GM12878 (cell line): Measurements from ENCODE around the gene ANKRD23. TPM values are rescaled to one million over a fixed set of nuclear protein-coding genes. Genes with fewer than 3 reads are reported as not detected.

Experiments
- ATF2 ChIP-seq: IDR thresholded peaks from 2 replicates; pipeline ENCODE4 v1.6.1; 2012; ENCODE audit warnings: low read length, inconsistent platforms
- ATF7 ChIP-seq: fragments of 450-650 bp; IDR thresholded peaks from 2 replicates; pipeline ENCODE4 v1.6.1; 2016; ENCODE audit warnings: low read depth, mild to moderate bottlenecking
- BACH1 ChIP-seq: fragments of 450-650 bp; IDR thresholded peaks from 2 replicates; pipeline ENCODE4 v1.6.1; 2017; ENCODE audit warnings: mild to moderate bottlenecking, borderline replicate concordance
- BCL11A ChIP-seq: IDR thresholded peaks from 2 replicates; pipeline ENCODE4 v1.6.1; 2011; ENCODE audit warnings: low read depth, low read length
- CREB1 ChIP-seq: IDR thresholded peaks from 2 replicates; pipeline ENCODE4 v1.6.1; 2012; ENCODE audit warnings: low read depth, mild to moderate bottlenecking, inconsistent platforms
- E2F4 ChIP-seq: IDR thresholded peaks from 2 replicates; pipeline ENCODE4 v1.6.1; 2012; ENCODE audit warnings: low read depth, low read length, improper control_type of control experiment
- EED ChIP-seq: sonication (generic); IDR thresholded peaks from 2 replicates; pipeline ENCODE4 v1.6.1; 2016; ENCODE audit warnings: antibody characterized with exemption, low read depth
- ESRRA ChIP-seq: IDR thresholded peaks from 2 replicates; pipeline ENCODE4 v1.6.1; 2012; ENCODE audit warnings: mild to moderate bottlenecking, low read length, improper control_type of control experiment
- ETV6 ChIP-seq, 2 experiments: fragments of 450-650 bp in 1 of 2; IDR thresholded peaks in 1 of 2; conservative IDR thresholded peaks in 1 of 2; 2 replicates each; pipeline ENCODE4 v1.6.1; 2014; ENCODE audit warnings: antibody characterized with exemption in 1 of 2, borderline replicate concordance in 1 of 2, low read depth in 1 of 2, mild to moderate bottlenecking in 1 of 2, moderate library complexity in 1 of 2
- HDGF ChIP-seq: fragments of 450-650 bp; IDR thresholded peaks from 2 replicates; pipeline ENCODE4 v1.6.1; 2016; ENCODE audit warnings: antibody characterized with exemption
- IKZF2 ChIP-seq, 2 experiments: fragments of 450-650 bp; IDR thresholded peaks; 2 replicates each; pipeline ENCODE4 v1.6.1; 2017; ENCODE audit warnings: mild to moderate bottlenecking in 2 of 2, moderate library complexity in 2 of 2
- JUND ChIP-seq: IDR thresholded peaks from 2 replicates; pipeline ENCODE4 v1.6.1; 2012; ENCODE audit warnings: low read depth, mild to moderate bottlenecking, low read length, improper control_type of control experiment, moderate library complexity
- KDM1A ChIP-seq: fragments of 200-600 bp; sonication (generic); IDR thresholded peaks from 2 replicates; pipeline ENCODE4 v1.6.1; 2016; ENCODE audit warnings: borderline replicate concordance
- MTA3 ChIP-seq: IDR thresholded peaks from 2 replicates; pipeline ENCODE4 v1.6.1; 2012; ENCODE audit warnings: low read length, inconsistent platforms, borderline replicate concordance
- PAX5 ChIP-seq: IDR thresholded peaks from 2 replicates; pipeline ENCODE4 v1.6.1; 2011; ENCODE audit warnings: low read depth, low read length, borderline replicate concordance
- POLR2A ChIP-seq: IDR thresholded peaks from 2 replicates; pipeline ENCODE4 v1.6.1; 2011; ENCODE audit warnings: low read depth, mild to moderate bottlenecking, low read length
- POLR2AphosphoS2 ChIP-seq: IDR thresholded peaks from 2 replicates; pipeline ENCODE4 v1.6.1; 2011; ENCODE audit warnings: low read depth, mild to moderate bottlenecking, low read length, improper control_type of control experiment, moderate library complexity
- RAD51 ChIP-seq: fragments of 450-650 bp; IDR thresholded peaks from 2 replicates; pipeline ENCODE4 v1.6.1; 2016; ENCODE audit warnings: moderate library complexity, mild to moderate bottlenecking, inconsistent platforms
- RFX5 ChIP-seq: IDR thresholded peaks from 2 replicates; pipeline ENCODE4 v1.6.1; 2011; ENCODE audit warnings: low read depth, low read length, improper control_type of control experiment
- SMAD5 ChIP-seq: IDR thresholded peaks from 2 replicates; pipeline ENCODE4 v1.6.1; 2016; ENCODE audit warnings: antibody characterized with exemption, low read depth
- SMC3 ChIP-seq: IDR thresholded peaks from 2 replicates; pipeline ENCODE4 v1.6.1; 2011; ENCODE audit warnings: low read length, improper control_type of control experiment, borderline replicate concordance
- SPI1 ChIP-seq: IDR thresholded peaks from 2 replicates; pipeline ENCODE4 v1.6.1; 2011; ENCODE audit warnings: low read depth, mild to moderate bottlenecking, low read length, moderate library complexity, borderline replicate concordance; ENCODE audit not compliant: insufficient read depth
- STAT3 ChIP-seq: IDR thresholded peaks from 2 replicates; pipeline ENCODE4 v1.6.1; 2011; ENCODE audit warnings: low read depth, low read length, improper control_type of control experiment
- SUPT20H ChIP-seq: IDR thresholded peaks from 2 replicates; pipeline ENCODE4 v1.6.1; 2011; ENCODE audit warnings: low read depth, mild to moderate bottlenecking, low read length, moderate library complexity, borderline replicate concordance; ENCODE audit not compliant: control insufficient read depth
- TBL1XR1 ChIP-seq: IDR thresholded peaks from 2 replicates; pipeline ENCODE4 v1.6.1; 2012; ENCODE audit warnings: low read depth, low read length, improper control_type of control experiment
- TCF3 ChIP-seq: IDR thresholded peaks from 2 replicates; pipeline ENCODE4 v1.6.1; 2012; ENCODE audit warnings: low read depth, mild to moderate bottlenecking, low read length, borderline replicate concordance; ENCODE audit not compliant: insufficient read depth
- TCF7 ChIP-seq: IDR thresholded peaks from 2 replicates; pipeline ENCODE4 v1.6.1; 2014; ENCODE audit warnings: antibody characterized with exemption, borderline replicate concordance
- WRNIP1 ChIP-seq: IDR thresholded peaks from 2 replicates; pipeline ENCODE4 v1.6.1; 2011; ENCODE audit warnings: low read depth, low read length, improper control_type of control experiment, borderline replicate concordance
- YY1 ChIP-seq: IDR thresholded peaks from 2 replicates; pipeline ENCODE4 v1.6.1; 2011; ENCODE audit warnings: low read depth, mild to moderate bottlenecking, low read length
- ZBED1 ChIP-seq: IDR thresholded peaks from 2 replicates; pipeline ENCODE4 v1.6.1; 2016; ENCODE audit warnings: borderline replicate concordance
- ZNF217 ChIP-seq: fragments of 450-650 bp; IDR thresholded peaks from 2 replicates; pipeline ENCODE4 v1.6.1; 2017; ENCODE audit warnings: antibody characterized with exemption, mild to moderate bottlenecking
- ZNF384 ChIP-seq: IDR thresholded peaks from 2 replicates; pipeline ENCODE4 v1.6.1; 2012; ENCODE audit warnings: low read depth, mild to moderate bottlenecking, low read length, improper control_type of control experiment, borderline replicate concordance
- ZZZ3 ChIP-seq: IDR thresholded peaks from 2 replicates; pipeline ENCODE4 v1.6.1; 2011; ENCODE audit warnings: low read depth; ENCODE audit not compliant: control insufficient read depth, insufficient read length
- polyA plus RNA-seq, 11 experiments: library from polyadenylated mRNA; depleted of rRNA in 4 of 11; unstranded in 6 of 11; stranded (reverse) in 5 of 11; fragments of >200 nt; fragmentation: Nextera tagmentation in 4 of 11; fragmentation: Illumina TruSeq in 1 of 11; extraction: Ambion mirVana in 4 of 11; extraction: Trizol in 1 of 11; gene quantifications; 1 replicate in 1 of 11; 2 replicates in 10 of 11; pipeline versions ENCODE4 v1.2.1 to v1.2.3, GENCODE V29; 2011 to 2016; ENCODE audit warnings: inconsistent platforms in 2 of 11, missing spikeins in 2 of 11, low read depth in 1 of 11
- total RNA-seq, 4 experiments: library from RNA; depleted of rRNA in 3 of 4; stranded (reverse); fragments of >200 nt in 3 of 4; fragmentation: Illumina TruSeq in 1 of 4; extraction: Trizol in 1 of 4; gene quantifications; 2 replicates each; pipeline versions ENCODE4 v1.2.1 to v1.2.3, GENCODE V29; 2013 to 2021

The ANKRD23 gene
- total and polyA plus RNA-seq, 10 of the 15 experiments (the other 5 are each of a cell fraction or from before 2014, with no cell fraction given): 0.34 to 5.3 (median 2.7) TPM

- TF ChIP-seq PAX5: peak; percentile 14; the same call in 1 of the 2 replicates
- peak; percentile 58; the same call in 1 of the 2 replicates for TF ChIP-seq POLR2AphosphoS2
- peak; percentile 64 for TF ChIP-seq BACH1
- no peak for TF ChIP-seq TCF7
- TF ChIP-seq MTA3: no peak
- TF ChIP-seq E2F4: no peak
- no peak for TF ChIP-seq ZNF217
- no peak for TF ChIP-seq KDM1A
- peak; percentile 92 for TF ChIP-seq POLR2A
- TF ChIP-seq ZBED1: no peak
- TF ChIP-seq RFX5: peak; percentile 49
- TF ChIP-seq BCL11A: no peak
- TF ChIP-seq ATF2: no peak
- TF ChIP-seq ZNF384: no peak
- TF ChIP-seq HDGF: no peak
- peak; percentile 7; the same call in 1 of the 2 replicates for TF ChIP-seq EED
- peak; percentile 88 for TF ChIP-seq SMC3
- no peak for TF ChIP-seq STAT3
- TF ChIP-seq CREB1: peak; percentile 74; the same call in 1 of the 2 replicates
- TF ChIP-seq YY1: peak; percentile 83
- no peak for TF ChIP-seq TCF3
- TF ChIP-seq SMAD5: no peak
- no peak for TF ChIP-seq ATF7
- TF ChIP-seq SPI1: no peak
- TF ChIP-seq JUND: no peak
- peak; percentile 12; the same call in 1 of the 2 replicates for TF ChIP-seq TBL1XR1
- TF ChIP-seq ETV6 (conservative IDR thresholded peaks at IDR 0.05 in 1 of 2, IDR thresholded peaks at IDR 0.05 in 1 of 2; ENCODE audit: borderline replicate concordance in 1 of 2, low read depth in 1 of 2): no peak
- TF ChIP-seq RAD51: no peak
- TF ChIP-seq ZZZ3: no peak
- no peak for TF ChIP-seq IKZF2 (IDR thresholded peaks at IDR 0.05)
- no peak for TF ChIP-seq SUPT20H
- TF ChIP-seq ESRRA: peak; percentile 37; the same call in 1 of the 2 replicates
- no peak for TF ChIP-seq WRNIP1
Measured at GRCh38 chr2:96857667-96858372, 14.0 kb upstream of the ANKRD23 start, which contains the start of gene ANKRD39 (continued).
